HepG2 (cell line): Measurements from ENCODE around the gene ISLR. TPM values are rescaled to one million over a fixed set of nuclear protein-coding genes. Genes with fewer than 3 reads are reported as not detected.

Experiments
- ATAC-seq: fragments of 200-7000 bp; cut with Tn5 transposase; 3 replicates; pipeline ENCODE4 v1.9.1; 2020; ENCODE audit warnings: mild to moderate bottlenecking, moderate library complexity
- BruUV-seq: library from RNA; stranded (reverse); fragments of 400-500 nt; replicated peaks from 2 replicates; lab custom pipeline; 2021; lab: Mats Ljungman, UMichigan
- CTCF ChIA-PET: fragments of 300-600 bp; formaldehyde crosslinking; extraction: SDS; loops from one replicate; lab custom pipeline; 2021; ENCODE audit warnings: low total read pairs, inconsistent platforms, low intra/inter-chr PET ratio; lab: Yijun Ruan, JAX
- POLR2A ChIA-PET: fragments of 350-600 bp; sonication (Branson Sonifier 250); formaldehyde crosslinking; loops from one replicate; lab custom pipeline; 2020; ENCODE audit warnings: antibody characterized with exemption, inconsistent platforms; lab: Yijun Ruan, JAX
- DNase-seq: peaks from one replicate; pipeline ENCODE4 v3.0.0-alpha.2; 2015; ENCODE audit warnings: low spot score
- FAIRE-seq: peaks from 3 replicates; lab custom pipeline; 2011; peaks lifted over from hg19 to GRCh38; lab: Jason Lieb, UNC
- H2AFZ ChIP-seq: one replicate; pipeline ENCODE4 v1.6.1; 2011; ENCODE audit warnings: low read length, inconsistent platforms
- H3K27ac ChIP-seq: fragments of 300-600 bp; 3 replicates; pipeline ENCODE4 v1.8.0; 2011; ENCODE audit warnings: mixed run types, mild to moderate bottlenecking, mixed read lengths, low read length, inconsistent platforms; ENCODE audit not compliant: insufficient read depth; ENCODE audit errors: extremely low read length
- H3K27me3 ChIP-seq, 2 experiments: fragments of 200-600 bp in 1 of 2; 2 replicates in 1 of 2; 3 replicates in 1 of 2; pipeline versions ENCODE4 v1.6.0 to v1.8.0; 2011; ENCODE audit warnings: low read length in 2 of 2, mild to moderate bottlenecking in 2 of 2, moderate library complexity in 2 of 2, inconsistent platforms in 1 of 2; ENCODE audit not compliant: insufficient read depth in 2 of 2, control insufficient read depth in 1 of 2
- H3K36me3 ChIP-seq, 2 experiments: fragments of 200-600 bp in 1 of 2; replicated peaks in 1 of 2; 2 replicates in 1 of 2; 3 replicates in 1 of 2; pipeline versions ENCODE4 v1.5.1 to v1.8.0; 2011; ENCODE audit warnings: low read length in 2 of 2, inconsistent platforms in 1 of 2; ENCODE audit not compliant: insufficient read depth in 2 of 2, control insufficient read depth in 1 of 2
- H3K4me1 ChIP-seq: 2 replicates; pipeline ENCODE4 v1.5.1; 2012; ENCODE audit warnings: low read length, inconsistent platforms; ENCODE audit not compliant: insufficient read depth
- H3K4me2 ChIP-seq: 2 replicates; pipeline ENCODE4 v1.6.0; 2011; ENCODE audit warnings: low read depth, low read length, inconsistent platforms
- H3K4me3 ChIP-seq, 3 experiments: fragments of 200-600 bp in 1 of 3; sonication (generic), shearing (Covaris generic) in 1 of 3; replicated peaks in 1 of 3; 2 replicates each; pipeline ENCODE4 v1.5.1; 2011 to 2016; ENCODE audit warnings: low read length in 3 of 3, inconsistent platforms in 2 of 3, low read depth in 2 of 3, mild to moderate bottlenecking in 2 of 3, control low read depth in 1 of 3, mixed read lengths in 1 of 3; ENCODE audit not compliant: insufficient read depth in 1 of 3
- H3K79me2 ChIP-seq: one replicate; pipeline ENCODE4 v1.6.1; 2011; ENCODE audit warnings: low read length, inconsistent platforms; ENCODE audit not compliant: insufficient read depth
- H3K9ac ChIP-seq: 2 replicates; pipeline ENCODE4 v1.6.0; 2011; ENCODE audit warnings: mild to moderate bottlenecking, low read depth, low read length, inconsistent platforms; ENCODE audit not compliant: insufficient read depth
- H3K9me3 ChIP-seq: 2 replicates; pipeline ENCODE4 v1.5.1; 2012; ENCODE audit warnings: mild to moderate bottlenecking, low read length
- H4K20me1 ChIP-seq: 2 replicates; pipeline ENCODE4 v1.6.0; 2011; ENCODE audit warnings: inconsistent platforms, mild to moderate bottlenecking, low read length, moderate library complexity; ENCODE audit not compliant: insufficient read depth
- AKAP8 ChIP-seq: sonication (generic); formaldehyde crosslinking; IDR thresholded peaks from 2 replicates; pipeline ENCODE4 v1.5.1; 2020; ENCODE audit warnings: mild to moderate bottlenecking, missing genetic modification reagents
- NPAS2 ChIP-seq: sonication (generic); formaldehyde crosslinking; IDR thresholded peaks from 2 replicates; pipeline ENCODE4 v1.8.0; 2022; ENCODE audit warnings: mild to moderate bottlenecking, missing genetic modification reagents, borderline replicate concordance
- PCBP1 ChIP-seq: fragments of 200-400 bp; formaldehyde crosslinking; IDR thresholded peaks from 2 replicates; pipeline ENCODE4 v1.6.1; 2017; ENCODE audit warnings: mild to moderate bottlenecking, low read depth, low read length, borderline replicate concordance
- PLRG1 ChIP-seq: fragments of 450-650 bp; conservative IDR thresholded peaks from 2 replicates; pipeline ENCODE4 v1.6.1; 2016
- RFX1 ChIP-seq: fragments of 450-650 bp; IDR thresholded peaks from 2 replicates; pipeline ENCODE4 v1.6.1; 2017
- SMAD3 ChIP-seq: sonication (generic); formaldehyde crosslinking; IDR thresholded peaks from 2 replicates; pipeline ENCODE4 v1.4.0; 2020; ENCODE audit warnings: missing genetic modification reagents
- SRSF9 ChIP-seq: fragments of 200-400 bp; formaldehyde crosslinking; IDR thresholded peaks from 2 replicates; pipeline ENCODE4 v1.6.1; 2018; ENCODE audit warnings: borderline replicate concordance, mild to moderate bottlenecking, low read depth, low read length; ENCODE audit not compliant: insufficient read depth, poor library complexity, severe bottlenecking
- ZFX ChIP-seq: sonication (generic); formaldehyde crosslinking; IDR thresholded peaks from 2 replicates; pipeline ENCODE4 v1.4.0; 2020; ENCODE audit warnings: mild to moderate bottlenecking, low read depth, missing genetic modification reagents, moderate library complexity
- ZNF337 ChIP-seq: sonication (generic); formaldehyde crosslinking; IDR thresholded peaks from 2 replicates; pipeline ENCODE4 v1.5.1; 2020; ENCODE audit warnings: missing genetic modification reagents, low read depth, mild to moderate bottlenecking, borderline replicate concordance
- ZNF33B ChIP-seq: sonication (generic); formaldehyde crosslinking; IDR thresholded peaks from 2 replicates; pipeline ENCODE4 v1.5.1; 2020; ENCODE audit warnings: mild to moderate bottlenecking, missing genetic modification reagents
- ZNF496 ChIP-seq: sonication (generic); formaldehyde crosslinking; IDR thresholded peaks from 2 replicates; pipeline ENCODE4 v1.8.1; 2023; ENCODE audit warnings: mild to moderate bottlenecking, moderate library complexity, missing genetic modification reagents; ENCODE audit not compliant: insufficient replicate concordance
- ZNF652 ChIP-seq: IDR thresholded peaks from 2 replicates; pipeline ENCODE4 v1.6.1; 2016; ENCODE audit warnings: low read depth, borderline replicate concordance
- ZNF773 ChIP-seq: sonication (generic); formaldehyde crosslinking; IDR thresholded peaks from 2 replicates; pipeline ENCODE4 v1.4.0; 2020; ENCODE audit warnings: missing genetic modification reagents, borderline replicate concordance
- ZNF790 ChIP-seq: sonication (generic); formaldehyde crosslinking; IDR thresholded peaks from 2 replicates; pipeline ENCODE4 v1.8.0; 2022; ENCODE audit warnings: missing genetic modification reagents, mild to moderate bottlenecking, borderline replicate concordance
- ZNF792 ChIP-seq: IDR thresholded peaks from 2 replicates; pipeline ENCODE4 v1.6.1; 2016
- ZNF891 ChIP-seq: sonication (generic); formaldehyde crosslinking; IDR thresholded peaks from 2 replicates; pipeline ENCODE4 v1.5.0; 2020; ENCODE audit warnings: mild to moderate bottlenecking, missing genetic modification reagents
- WGBS: methylation state at CpG from one replicate; pipeline ENCODE4 v1.1.6; 2017; ENCODE audit warnings: low lambda C conversion rate; 5-methylcytosine and 5-hydroxymethylcytosine counted together
- in situ Hi-C: cut with HindIII; loops from 2 replicates; pipeline ENCODE4 v1.10.0; 2017; ENCODE audit warnings: low pct_unique_long_range_greater_than_20kb; ENCODE audit not compliant: extremely low pct_ligation_motif_present
- intact Hi-C: fragments of 100-400 bp; cut with micrococcal nuclease; formaldehyde crosslinking; loops from one replicate; pipeline ENCODE4 v1.10.0; 2022; ENCODE audit not compliant: unreplicated experiment
- polyA plus RNA-seq, 8 experiments: library from polyadenylated mRNA; depleted of rRNA in 3 of 8; stranded (reverse) in 7 of 8; unstranded in 1 of 8; fragments of >200 nt; fragmentation: Illumina TruSeq in 4 of 8; extraction: Trizol in 4 of 8; gene quantifications; 2 replicates each; pipeline versions ENCODE4 v1.2.1 to v1.2.3, GENCODE V29; 2011 to 2016; ENCODE audit warnings: low read depth in 4 of 8, missing spikeins in 1 of 8, mixed read lengths in 1 of 8; ENCODE audit not compliant: insufficient read depth in 1 of 8
- total RNA-seq, 5 experiments: library from RNA; depleted of rRNA; stranded (reverse); fragments of >200 nt; fragmentation: Illumina TruSeq; extraction: Trizol; gene quantifications; 2 replicates each; pipeline ENCODE4 v1.2.3, GENCODE V29; 2016; ENCODE audit warnings: low read depth in 1 of 5
- TF ChIP-seq, protein P1 (sequence below): conservative IDR thresholded peaks from 2 replicates; pipeline ENCODE4 v1.6.1; 2018; ENCODE audit warnings: missing genetic modification reagents
- TF ChIP-seq, protein P2 (sequence below): sonication (generic); formaldehyde crosslinking; IDR thresholded peaks from 2 replicates; pipeline ENCODE4 v1.5.1; 2020; ENCODE audit warnings: mild to moderate bottlenecking, missing genetic modification reagents, borderline replicate concordance

Gene ISLR
- total and polyA plus RNA-seq, 2 of the 13 experiments (the other 11 are each of a cell fraction or from before 2014, with no cell fraction given) = not detected

DNA sequence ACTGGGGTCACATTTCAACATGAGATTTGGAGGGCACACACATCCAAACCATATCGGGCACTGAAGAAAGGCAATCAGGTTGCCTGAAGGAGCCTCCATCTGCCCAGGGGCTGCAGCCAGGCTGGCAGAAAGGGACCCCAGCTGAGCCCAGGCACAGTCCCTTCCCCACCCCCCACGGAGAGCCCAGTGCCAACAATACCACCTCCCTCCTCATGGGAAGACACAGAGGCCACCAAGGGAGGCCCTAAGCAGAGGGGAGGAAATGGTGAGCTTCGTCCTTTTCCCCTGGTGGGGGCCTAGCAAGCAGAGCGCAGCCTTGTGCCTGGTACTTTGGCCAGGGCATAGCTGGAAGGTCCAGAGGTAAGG, 32.1 kb downstream of the ISLR start:
- Histone ChIP-seq H3K36me3 (no peaks in the 10 kb centered on the region), H3K9me3 (no peaks in the 10 kb centered on the region), H4K20me1 (0 out of 2 replicates have a peak, but pooled peaks cover 5% of the 10 kb centered on the region), H2AFZ (no peak overlapping the region), H3K4me3 (no peak overlapping the region), H3K27ac (no peak overlapping the region), H3K4me2 (no peak overlapping the region), H3K79me2 (no peaks in the 10 kb centered on the region), H3K27me3 (peaks cover 10 to 40% of the 10 kb centered on the region in 2 experiments), H3K4me1 (peaks cover 54% of the 10 kb centered on the region), H3K9ac (no peak overlapping the region)
- in situ Hi-C loops = no loop called here
- CTCF ChIA-PET = no interaction called here
- DNase-seq (no peak), FAIRE-seq (no peak), ATAC-seq (no peak)
- 47% methylated on average over 3 of the region's 4 CpGs for WGBS
- TF ChIP-seq SRSF9 (no peak), RFX1 (no peak), ZNF891 (CRISPR knock-in tag) (no peak), ZNF33B (CRISPR knock-in tag) (no peak), ZNF792 (CRISPR knock-in tag) (no peak), ZNF790 (CRISPR knock-in tag) (no peak), SMAD3 (no peak), ZNF652 (CRISPR knock-in tag) (no peak), ZNF337 (no peak), NPAS2 (CRISPR knock-in tag) (no peak), ZFX (CRISPR knock-in tag) (no peak), AKAP8 (CRISPR knock-in tag) (no peak), ZNF773 (CRISPR knock-in tag) (no peak), ZNF496 (CRISPR knock-in tag) (no peak), PCBP1 (no peak), PLRG1 (no peak)
- TF ChIP-seq, protein P1, sequence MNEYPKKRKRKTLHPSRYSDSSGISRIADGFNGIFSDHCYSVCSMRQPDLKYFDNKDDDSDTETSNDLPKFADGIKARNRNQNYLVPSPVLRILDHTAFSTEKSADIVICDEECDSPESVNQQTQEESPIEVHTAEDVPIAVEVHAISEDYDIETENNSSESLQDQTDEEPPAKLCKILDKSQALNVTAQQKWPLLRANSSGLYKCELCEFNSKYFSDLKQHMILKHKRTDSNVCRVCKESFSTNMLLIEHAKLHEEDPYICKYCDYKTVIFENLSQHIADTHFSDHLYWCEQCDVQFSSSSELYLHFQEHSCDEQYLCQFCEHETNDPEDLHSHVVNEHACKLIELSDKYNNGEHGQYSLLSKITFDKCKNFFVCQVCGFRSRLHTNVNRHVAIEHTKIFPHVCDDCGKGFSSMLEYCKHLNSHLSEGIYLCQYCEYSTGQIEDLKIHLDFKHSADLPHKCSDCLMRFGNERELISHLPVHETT (CRISPR knock-in tag) = no peak
- TF ChIP-seq, protein P2, sequence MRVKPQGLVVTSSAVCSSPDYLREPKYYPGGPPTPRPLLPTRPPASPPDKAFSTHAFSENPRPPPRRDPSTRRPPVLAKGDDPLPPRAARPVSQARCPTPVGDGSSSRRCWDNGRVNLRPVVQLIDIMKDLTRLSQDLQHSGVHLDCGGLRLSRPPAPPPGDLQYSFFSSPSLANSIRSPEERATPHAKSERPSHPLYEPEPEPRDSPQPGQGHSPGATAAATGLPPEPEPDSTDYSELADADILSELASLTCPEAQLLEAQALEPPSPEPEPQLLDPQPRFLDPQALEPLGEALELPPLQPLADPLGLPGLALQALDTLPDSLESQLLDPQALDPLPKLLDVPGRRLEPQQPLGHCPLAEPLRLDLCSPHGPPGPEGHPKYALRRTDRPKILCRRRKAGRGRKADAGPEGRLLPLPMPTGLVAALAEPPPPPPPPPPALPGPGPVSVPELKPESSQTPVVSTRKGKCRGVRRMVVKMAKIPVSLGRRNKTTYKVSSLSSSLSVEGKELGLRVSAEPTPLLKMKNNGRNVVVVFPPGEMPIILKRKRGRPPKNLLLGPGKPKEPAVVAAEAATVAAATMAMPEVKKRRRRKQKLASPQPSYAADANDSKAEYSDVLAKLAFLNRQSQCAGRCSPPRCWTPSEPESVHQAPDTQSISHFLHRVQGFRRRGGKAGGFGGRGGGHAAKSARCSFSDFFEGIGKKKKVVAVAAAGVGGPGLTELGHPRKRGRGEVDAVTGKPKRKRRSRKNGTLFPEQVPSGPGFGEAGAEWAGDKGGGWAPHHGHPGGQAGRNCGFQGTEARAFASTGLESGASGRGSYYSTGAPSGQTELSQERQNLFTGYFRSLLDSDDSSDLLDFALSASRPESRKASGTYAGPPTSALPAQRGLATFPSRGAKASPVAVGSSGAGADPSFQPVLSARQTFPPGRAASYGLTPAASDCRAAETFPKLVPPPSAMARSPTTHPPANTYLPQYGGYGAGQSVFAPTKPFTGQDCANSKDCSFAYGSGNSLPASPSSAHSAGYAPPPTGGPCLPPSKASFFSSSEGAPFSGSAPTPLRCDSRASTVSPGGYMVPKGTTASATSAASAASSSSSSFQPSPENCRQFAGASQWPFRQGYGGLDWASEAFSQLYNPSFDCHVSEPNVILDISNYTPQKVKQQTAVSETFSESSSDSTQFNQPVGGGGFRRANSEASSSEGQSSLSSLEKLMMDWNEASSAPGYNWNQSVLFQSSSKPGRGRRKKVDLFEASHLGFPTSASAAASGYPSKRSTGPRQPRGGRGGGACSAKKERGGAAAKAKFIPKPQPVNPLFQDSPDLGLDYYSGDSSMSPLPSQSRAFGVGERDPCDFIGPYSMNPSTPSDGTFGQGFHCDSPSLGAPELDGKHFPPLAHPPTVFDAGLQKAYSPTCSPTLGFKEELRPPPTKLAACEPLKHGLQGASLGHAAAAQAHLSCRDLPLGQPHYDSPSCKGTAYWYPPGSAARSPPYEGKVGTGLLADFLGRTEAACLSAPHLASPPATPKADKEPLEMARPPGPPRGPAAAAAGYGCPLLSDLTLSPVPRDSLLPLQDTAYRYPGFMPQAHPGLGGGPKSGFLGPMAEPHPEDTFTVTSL = no peak
- BruUV-seq = no TSS peak
- intact Hi-C loops = no loop called here
- POLR2A ChIA-PET = no interaction called here
